Brain microvascular endothelial cell (primary cell): ENCODE measurements around the gene TNFRSF21.

Source experiments
- DNase-seq: peaks from one replicate; pipeline ENCODE4 v3.0.0-alpha.2; 2020
- H3K27ac ChIP-seq: fragments of 250-450 bp; sonication (Bioruptor Pico); 2 replicates; pipeline ENCODE4 v1.5.1; 2020; ENCODE audit warnings: mild to moderate bottlenecking, moderate library complexity
- H3K27me3 ChIP-seq: fragments of 250-450 bp; sonication (Bioruptor Pico); replicated peaks from 2 replicates; pipeline ENCODE4 v1.5.1; 2020; ENCODE audit warnings: mild to moderate bottlenecking
- H3K36me3 ChIP-seq: fragments of 250-450 bp; sonication (Bioruptor Pico); replicated peaks from 2 replicates; pipeline ENCODE4 v1.5.1; 2020; ENCODE audit warnings: mild to moderate bottlenecking
- H3K4me3 ChIP-seq: 2 replicates; pipeline ENCODE4 v1.5.1; 2011; ENCODE audit warnings: low read depth, mild to moderate bottlenecking, control low read depth, low read length, moderate library complexity
- in situ Hi-C: cut with HindIII; loops from 2 replicates; pipeline ENCODE4 v1.10.0; 2017; ENCODE audit warnings: low sequenced_read_pairs, low pct_ligation_motif_present
- TF ChIP-seq, protein P1 (sequence below): IDR thresholded peaks from 2 replicates; pipeline ENCODE4 v1.5.1; 2011; ENCODE audit warnings: low read depth, mild to moderate bottlenecking, moderate library complexity, low read length, control low read depth, inconsistent platforms; ENCODE audit errors: missing control alignments

TNFRSF21 gene

DNA sequence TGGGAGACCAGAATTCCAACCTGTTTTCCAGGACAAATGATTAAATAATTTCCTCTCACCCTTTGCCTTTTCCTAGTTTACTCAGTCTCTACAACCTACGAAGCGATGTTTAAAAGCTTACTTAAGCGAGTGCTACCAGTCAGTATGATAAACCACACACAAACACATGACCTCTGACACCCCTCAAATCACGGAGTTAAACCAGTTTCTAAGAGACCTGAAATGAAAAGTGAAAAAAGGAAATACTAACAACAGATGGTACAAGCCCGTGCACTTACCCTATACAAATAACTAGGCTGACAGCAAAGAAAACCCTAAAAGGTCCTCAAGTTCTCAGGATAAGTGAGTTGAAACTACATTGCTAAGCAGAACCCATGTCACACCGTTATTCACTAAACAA lies 7.7 kb downstream of the TNFRSF21 start:
- no peak for DNase-seq
- TF ChIP-seq, protein P1, sequence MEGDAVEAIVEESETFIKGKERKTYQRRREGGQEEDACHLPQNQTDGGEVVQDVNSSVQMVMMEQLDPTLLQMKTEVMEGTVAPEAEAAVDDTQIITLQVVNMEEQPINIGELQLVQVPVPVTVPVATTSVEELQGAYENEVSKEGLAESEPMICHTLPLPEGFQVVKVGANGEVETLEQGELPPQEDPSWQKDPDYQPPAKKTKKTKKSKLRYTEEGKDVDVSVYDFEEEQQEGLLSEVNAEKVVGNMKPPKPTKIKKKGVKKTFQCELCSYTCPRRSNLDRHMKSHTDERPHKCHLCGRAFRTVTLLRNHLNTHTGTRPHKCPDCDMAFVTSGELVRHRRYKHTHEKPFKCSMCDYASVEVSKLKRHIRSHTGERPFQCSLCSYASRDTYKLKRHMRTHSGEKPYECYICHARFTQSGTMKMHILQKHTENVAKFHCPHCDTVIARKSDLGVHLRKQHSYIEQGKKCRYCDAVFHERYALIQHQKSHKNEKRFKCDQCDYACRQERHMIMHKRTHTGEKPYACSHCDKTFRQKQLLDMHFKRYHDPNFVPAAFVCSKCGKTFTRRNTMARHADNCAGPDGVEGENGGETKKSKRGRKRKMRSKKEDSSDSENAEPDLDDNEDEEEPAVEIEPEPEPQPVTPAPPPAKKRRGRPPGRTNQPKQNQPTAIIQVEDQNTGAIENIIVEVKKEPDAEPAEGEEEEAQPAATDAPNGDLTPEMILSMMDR: no peak
- Histone ChIP-seq H3K27ac (no peak overlapping the region), H3K27me3 (no peaks in the 10 kb centered on the region), H3K4me3 (no peak overlapping the region), H3K36me3 (no peaks in the 10 kb centered on the region)
- in situ Hi-C loops: loop anchor here (10.0 kb wide), 1 partner anchor 207 kb away; no protein-coding TSS in a partner anchor

DNA sequence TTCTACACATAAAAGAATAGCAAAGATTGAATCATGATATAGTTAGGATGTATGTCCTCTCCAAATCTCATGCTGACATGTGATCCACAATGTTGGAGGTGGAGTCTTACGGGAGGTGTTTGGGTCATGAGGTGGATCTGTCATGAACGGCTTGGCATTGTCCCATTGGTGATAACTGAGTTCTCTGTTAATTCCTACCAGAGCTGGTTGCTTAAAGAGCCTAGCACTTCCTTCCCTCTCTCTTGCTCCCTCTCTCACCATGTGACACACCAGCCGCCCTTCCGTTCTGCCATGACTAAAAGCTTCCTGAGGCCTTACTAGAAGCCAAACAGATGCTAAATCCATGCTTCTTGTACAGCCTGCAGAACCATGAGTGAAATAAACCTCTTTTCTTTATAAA lies 8.3 kb downstream of the TNFRSF21 start:
- in situ Hi-C loops: loop anchor here (10.0 kb wide), 1 partner anchor 207 kb away; no protein-coding TSS in a partner anchor
- Histone ChIP-seq H3K27ac (no peak overlapping the region), H3K36me3 (no peaks in the 10 kb centered on the region), H3K27me3 (no peaks in the 10 kb centered on the region), H3K4me3 (no peak overlapping the region)
- no peak for DNase-seq
- TF ChIP-seq, protein P1: no peak

DNA sequence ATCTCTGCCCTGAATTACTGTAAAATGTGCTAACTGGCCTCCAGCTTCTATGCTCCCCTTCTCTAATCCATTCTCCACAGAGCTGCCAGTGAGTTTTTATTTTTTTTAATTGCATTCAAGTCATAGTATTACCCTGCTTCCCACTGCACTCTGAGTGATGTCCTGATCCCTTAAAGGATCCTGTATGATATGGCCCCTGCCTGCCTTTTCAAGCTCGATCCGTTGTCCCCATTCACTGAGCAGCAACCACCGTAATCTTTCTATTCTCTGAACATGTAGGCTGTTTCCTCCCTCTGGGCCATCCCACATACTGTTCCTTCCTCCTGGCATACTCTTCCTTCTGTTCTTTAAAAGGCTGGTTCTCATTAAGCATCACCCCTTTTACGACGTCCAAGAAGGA lies 9.3 kb downstream of the TNFRSF21 start:
- Histone ChIP-seq H3K27me3 (no peaks in the 10 kb centered on the region), H3K36me3 (no peaks in the 10 kb centered on the region), H3K27ac (no peak overlapping the region), H3K4me3 (no peak overlapping the region)
- DNase-seq: no peak
- TF ChIP-seq, protein P1: no peak
- in situ Hi-C loops: loop anchor here (10.0 kb wide), 1 partner anchor 206 kb away; no protein-coding TSS in a partner anchor

DNA sequence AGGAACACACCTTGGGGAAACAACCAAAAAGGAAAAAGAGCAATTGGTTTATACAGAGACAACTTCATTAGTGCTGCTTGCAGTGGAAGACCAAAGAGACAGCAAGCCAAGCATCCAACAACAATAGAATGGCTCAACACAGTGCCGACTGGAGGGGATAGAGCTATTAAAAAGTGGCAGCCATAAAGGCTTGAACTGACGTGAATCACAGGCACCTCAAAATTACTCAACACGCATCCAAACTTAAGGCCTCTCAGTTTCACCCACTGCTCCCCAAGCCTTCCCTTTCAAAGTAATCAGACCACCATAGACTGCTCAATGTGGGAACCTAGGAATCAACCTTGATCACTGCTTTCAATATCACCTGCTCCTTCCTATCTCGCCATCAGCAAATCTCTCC lies 9.7 kb downstream of the TNFRSF21 start:
- TF ChIP-seq, protein P1: no peak
- no peak for DNase-seq
- Histone ChIP-seq H3K27ac (no peak overlapping the region), H3K36me3 (no peaks in the 10 kb centered on the region), H3K4me3 (no peak overlapping the region), H3K27me3 (no peaks in the 10 kb centered on the region)
- in situ Hi-C loops: loop anchor here (10.0 kb wide), 1 partner anchor 205 kb away; no protein-coding TSS in a partner anchor

DNA sequence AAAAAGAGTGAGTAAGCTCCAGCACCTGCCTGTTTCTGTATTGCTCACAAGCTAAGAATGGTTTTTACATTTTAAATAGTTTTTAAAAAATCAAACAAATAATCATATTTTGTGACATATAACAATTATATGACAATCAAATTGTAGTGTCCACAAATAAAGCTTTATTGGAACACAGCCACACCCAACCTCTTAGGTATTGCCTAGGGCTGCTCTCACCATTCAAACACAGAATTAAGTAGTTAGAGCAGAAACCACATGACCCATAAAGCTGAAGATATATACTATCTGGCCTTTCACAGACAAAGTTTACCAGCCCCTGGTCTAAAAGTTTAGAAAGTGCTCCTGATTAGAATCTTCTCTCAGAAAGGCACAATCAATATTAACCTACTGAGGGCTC lies 11.2 kb downstream of the TNFRSF21 start:
- Histone ChIP-seq H3K36me3 (no peaks in the 10 kb centered on the region), H3K4me3 (no peak overlapping the region), H3K27me3 (no peaks in the 10 kb centered on the region), H3K27ac (no peak overlapping the region)
- no peak for DNase-seq
- TF ChIP-seq, protein P1: no peak
- in situ Hi-C loops: no loop called here

DNA sequence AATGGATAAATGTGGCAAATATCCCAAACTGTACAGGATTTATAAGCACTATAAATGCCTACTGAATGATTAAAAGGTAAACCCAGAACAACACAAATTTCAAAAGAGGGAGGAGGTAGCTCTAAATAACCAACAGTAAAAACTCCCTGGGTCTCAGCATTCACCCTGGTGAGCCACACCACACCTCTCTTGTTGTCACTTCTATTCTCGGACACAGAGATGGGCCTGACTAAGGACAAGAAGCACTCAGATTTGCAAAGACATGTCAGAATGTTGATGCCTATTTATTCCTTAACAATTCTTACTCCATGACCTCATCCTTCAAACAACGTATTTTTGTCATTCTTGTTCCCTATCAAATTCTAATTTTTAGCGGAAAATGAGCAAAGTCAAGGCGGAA lies 14.7 kb downstream of the TNFRSF21 start:
- DNase-seq: no peak
- no peak overlapping the region for H3K4me3 ChIP-seq
- H3K27me3 ChIP-seq: no peaks in the 10 kb centered on the region
- H3K36me3 ChIP-seq: no peaks in the 10 kb centered on the region
- H3K27ac ChIP-seq: no peak overlapping the region
- in situ Hi-C loops: no loop called here
- TF ChIP-seq, protein P1: no peak
